ENCODE measurements around the gene MYO5B.

MYO5B gene

DNA sequence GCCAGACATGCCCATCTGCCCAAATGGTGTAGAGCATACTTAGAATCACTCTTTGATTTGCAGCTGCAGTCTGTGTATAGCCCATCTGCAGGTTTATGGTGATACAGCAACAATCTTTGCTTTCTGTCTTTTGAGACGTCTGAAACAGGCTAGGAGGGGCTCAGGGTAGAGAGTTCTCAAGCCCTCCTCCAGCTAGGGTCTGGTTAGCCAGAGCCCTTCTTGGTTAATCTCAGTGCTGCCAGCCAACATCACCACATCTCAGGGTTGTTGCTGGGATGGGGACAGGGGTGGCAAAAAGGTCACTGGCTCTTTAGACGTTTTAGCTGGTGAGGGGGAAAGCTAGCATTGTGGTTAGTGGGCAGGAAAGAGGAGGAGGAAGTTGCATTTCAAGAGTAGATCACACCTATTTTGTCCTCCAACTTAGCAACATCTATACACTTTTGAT is 245.0 kb downstream of the MYO5B start:
- TF ChIP-seq, protein P1, sequence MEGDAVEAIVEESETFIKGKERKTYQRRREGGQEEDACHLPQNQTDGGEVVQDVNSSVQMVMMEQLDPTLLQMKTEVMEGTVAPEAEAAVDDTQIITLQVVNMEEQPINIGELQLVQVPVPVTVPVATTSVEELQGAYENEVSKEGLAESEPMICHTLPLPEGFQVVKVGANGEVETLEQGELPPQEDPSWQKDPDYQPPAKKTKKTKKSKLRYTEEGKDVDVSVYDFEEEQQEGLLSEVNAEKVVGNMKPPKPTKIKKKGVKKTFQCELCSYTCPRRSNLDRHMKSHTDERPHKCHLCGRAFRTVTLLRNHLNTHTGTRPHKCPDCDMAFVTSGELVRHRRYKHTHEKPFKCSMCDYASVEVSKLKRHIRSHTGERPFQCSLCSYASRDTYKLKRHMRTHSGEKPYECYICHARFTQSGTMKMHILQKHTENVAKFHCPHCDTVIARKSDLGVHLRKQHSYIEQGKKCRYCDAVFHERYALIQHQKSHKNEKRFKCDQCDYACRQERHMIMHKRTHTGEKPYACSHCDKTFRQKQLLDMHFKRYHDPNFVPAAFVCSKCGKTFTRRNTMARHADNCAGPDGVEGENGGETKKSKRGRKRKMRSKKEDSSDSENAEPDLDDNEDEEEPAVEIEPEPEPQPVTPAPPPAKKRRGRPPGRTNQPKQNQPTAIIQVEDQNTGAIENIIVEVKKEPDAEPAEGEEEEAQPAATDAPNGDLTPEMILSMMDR (conservative IDR thresholded peaks at IDR 0.05; ENCODE audit: low read depth, low read length), result no peak
- no peaks in the 10 kb centered on the region for H3K4me1 ChIP-seq (ENCODE audit: low read depth, poor library complexity, severe bottlenecking)
- no peaks in the 10 kb centered on the region for H3K36me3 ChIP-seq (ENCODE audit: insufficient read depth)
- H4K20me1 ChIP-seq (ENCODE audit: insufficient read depth), result no peaks in the 10 kb centered on the region
- H3K4me3 ChIP-seq (IDR thresholded peaks at IDR 0.05; ENCODE audit: insufficient read depth, low read depth, low read length), result no peak overlapping the region
- H3K9ac ChIP-seq, result no peak overlapping the region
- no peak overlapping the region for H3K4me2 ChIP-seq
- H3K79me2 ChIP-seq (ENCODE audit: insufficient read depth, low read depth), result no peaks in the 10 kb centered on the region
- no peak overlapping the region for H2AFZ ChIP-seq (ENCODE audit: low read depth)
- no peaks in the 10 kb centered on the region for H3K27me3 ChIP-seq (ENCODE audit: insufficient read depth, low read depth)
- H3K27ac ChIP-seq, result no peak overlapping the region

GRCh38 chr18:49948975-49949374 is 246.0 kb downstream of the MYO5B start:
- H3K4me1 ChIP-seq (ENCODE audit: low read depth, poor library complexity, severe bottlenecking), result no peaks in the 10 kb centered on the region
- H3K27me3 ChIP-seq (ENCODE audit: insufficient read depth, low read depth), result no peaks in the 10 kb centered on the region
- no peak overlapping the region for H3K4me3 ChIP-seq (IDR thresholded peaks at IDR 0.05; ENCODE audit: insufficient read depth, low read depth, low read length)
- no peak overlapping the region for H3K9ac ChIP-seq
- H4K20me1 ChIP-seq (ENCODE audit: insufficient read depth), result no peaks in the 10 kb centered on the region
- no peaks in the 10 kb centered on the region for H3K79me2 ChIP-seq (ENCODE audit: insufficient read depth, low read depth)
- H3K4me2 ChIP-seq, result no peak overlapping the region
- H3K27ac ChIP-seq, result no peak overlapping the region
- no peaks in the 10 kb centered on the region for H3K36me3 ChIP-seq (ENCODE audit: insufficient read depth)
- TF ChIP-seq, protein P1 (conservative IDR thresholded peaks at IDR 0.05; ENCODE audit: low read depth, low read length), result no peak
- H2AFZ ChIP-seq (ENCODE audit: low read depth), result no peak overlapping the region

DNA sequence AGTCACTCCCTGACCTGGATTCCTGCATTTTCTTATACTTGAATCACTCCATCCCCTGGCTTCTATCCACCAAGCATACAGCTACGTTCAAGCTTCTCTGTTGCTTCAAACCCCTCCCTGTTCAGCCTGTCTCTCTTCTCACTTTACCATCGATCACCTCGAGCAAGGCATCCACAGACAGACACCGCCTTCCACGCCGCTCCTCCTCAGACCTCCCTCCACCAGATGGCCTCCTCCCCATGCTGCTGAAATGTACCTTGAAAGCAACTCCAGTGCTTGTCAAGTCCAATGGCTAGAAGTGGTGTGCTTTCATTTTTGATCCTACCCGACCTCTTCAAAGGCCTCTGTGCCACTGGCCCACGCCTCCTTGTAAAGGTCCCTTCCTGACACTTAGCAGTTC is 250.3 kb downstream of the MYO5B start:
- Histone ChIP-seq H3K4me2 (no peak overlapping the region), H2AFZ (ENCODE audit: low read depth) (no peak overlapping the region)
- TF ChIP-seq, protein P1 (conservative IDR thresholded peaks at IDR 0.05; ENCODE audit: low read depth, low read length), result no peak

GRCh38 chr18:49936821-49937220 is 258.1 kb downstream of the MYO5B start:
- no peak overlapping the region for H3K4me3 ChIP-seq (IDR thresholded peaks at IDR 0.05; ENCODE audit: insufficient read depth, low read depth, low read length)
- no peaks in the 10 kb centered on the region for H3K79me2 ChIP-seq (ENCODE audit: insufficient read depth, low read depth)
- no peak overlapping the region for H3K27ac ChIP-seq
- H4K20me1 ChIP-seq (ENCODE audit: insufficient read depth), result no peaks in the 10 kb centered on the region
- H3K4me1 ChIP-seq (ENCODE audit: low read depth, poor library complexity, severe bottlenecking), result no peaks in the 10 kb centered on the region
- TF ChIP-seq, protein P1 (conservative IDR thresholded peaks at IDR 0.05; ENCODE audit: low read depth, low read length), result no peak
- H2AFZ ChIP-seq (ENCODE audit: low read depth), result no peak overlapping the region
- no peaks in the 10 kb centered on the region for H3K36me3 ChIP-seq (ENCODE audit: insufficient read depth)
- no peak overlapping the region for H3K9ac ChIP-seq
- H3K4me2 ChIP-seq, result no peak overlapping the region
- no peaks in the 10 kb centered on the region for H3K27me3 ChIP-seq (ENCODE audit: insufficient read depth, low read depth)

More for the DNA sequence above, 250.3 kb downstream of the MYO5B start:
- Histone ChIP-seq H3K27ac (no peak overlapping the region), H3K9ac (no peak overlapping the region), H3K4me1 (ENCODE audit: low read depth, poor library complexity, severe bottlenecking) (no peaks in the 10 kb centered on the region), H3K36me3 (ENCODE audit: insufficient read depth) (no peaks in the 10 kb centered on the region), H3K4me3 (IDR thresholded peaks at IDR 0.05; ENCODE audit: insufficient read depth, low read depth, low read length) (no peak overlapping the region), H4K20me1 (ENCODE audit: insufficient read depth) (no peaks in the 10 kb centered on the region), H3K27me3 (ENCODE audit: insufficient read depth, low read depth) (no peaks in the 10 kb centered on the region), H3K79me2 (ENCODE audit: insufficient read depth, low read depth) (no peaks in the 10 kb centered on the region)
